Smooth muscle cell (in vitro differentiated cells): Measurements from ENCODE around the gene TCF15. TPM values are rescaled to one million over a fixed set of nuclear protein-coding genes. Genes with fewer than 3 reads are reported as not detected.

ENCODE experiments used
- DNase-seq: peaks from one replicate; lab custom pipeline; 2025; ENCODE audit not compliant: unreplicated experiment; lab: John Stamatoyannopoulos, UW
- H2AFZ ChIP-seq: fragments of 200-600 bp; sonication (generic); 2 replicates; pipeline ENCODE4 v1.6.0; 2016; ENCODE audit warnings: antibody characterized with exemption, low read depth, mild to moderate bottlenecking
- H3F3A ChIP-seq: fragments of 200-600 bp; sonication (generic); 2 replicates; pipeline ENCODE4 v1.6.0; 2017; ENCODE audit warnings: antibody characterized with exemption, low read depth
- H3K27ac ChIP-seq: fragments of 200-600 bp; sonication (generic); 2 replicates; pipeline ENCODE4 v1.5.1; 2016; ENCODE audit warnings: low read depth, mild to moderate bottlenecking
- H3K27me3 ChIP-seq: fragments of 200-600 bp; sonication (generic); 2 replicates; pipeline ENCODE4 v1.6.1; 2016; ENCODE audit warnings: low read depth, mild to moderate bottlenecking
- H3K36me3 ChIP-seq: fragments of 200-600 bp; sonication (generic); 2 replicates; pipeline ENCODE4 v1.5.1; 2016; ENCODE audit warnings: low read depth
- H3K4me1 ChIP-seq: fragments of 200-600 bp; sonication (generic); 2 replicates; pipeline ENCODE4 v1.5.1; 2016; ENCODE audit warnings: low read depth
- H3K4me2 ChIP-seq: fragments of 200-600 bp; sonication (generic); 2 replicates; pipeline ENCODE4 v1.6.0; 2016; ENCODE audit warnings: mild to moderate bottlenecking
- H3K4me3 ChIP-seq: fragments of 200-600 bp; sonication (generic); 2 replicates; pipeline ENCODE4 v1.5.1; 2016; ENCODE audit warnings: mild to moderate bottlenecking
- H3K79me2 ChIP-seq: fragments of 200-600 bp; sonication (generic); 2 replicates; pipeline ENCODE4 v1.6.0; 2016; ENCODE audit warnings: low read depth, mild to moderate bottlenecking
- H3K9ac ChIP-seq: fragments of 200-600 bp; sonication (generic); 2 replicates; pipeline ENCODE4 v1.6.0; 2016; ENCODE audit warnings: low read depth
- H3K9me3 ChIP-seq: fragments of 200-600 bp; sonication (generic); replicated peaks from 2 replicates; pipeline ENCODE4 v1.5.1; 2016; ENCODE audit warnings: low read depth
- H4K20me1 ChIP-seq: fragments of 200-600 bp; sonication (generic); 2 replicates; pipeline ENCODE4 v1.6.0; 2016; ENCODE audit warnings: low read depth
- WGBS: methylation state at CpG from one replicate; pipeline ENCODE4 v1.1.7; 2016; ENCODE audit warnings: low lambda C conversion rate; 5-methylcytosine and 5-hydroxymethylcytosine counted together
- polyA plus RNA-seq: library from polyadenylated mRNA; unstranded; fragments of >200 nt; fragmentation: Nextera tagmentation; extraction: Ambion mirVana; gene quantifications from 2 replicates; pipeline ENCODE4 v1.2.1, GENCODE V29; 2016
- total RNA-seq: library from RNA; depleted of rRNA; stranded (reverse); fragments of >200 nt; gene quantifications from 2 replicates; pipeline ENCODE4 v1.2.3, GENCODE V29; 2014
- TF ChIP-seq, protein P1 (sequence below): fragments of 200-600 bp; sonication (generic); IDR thresholded peaks from 2 replicates; pipeline ENCODE4 v1.5.1; 2017; ENCODE audit warnings: borderline replicate concordance, mild to moderate bottlenecking, antibody characterized with exemption; ENCODE audit not compliant: insufficient read depth, poor library complexity, severe bottlenecking

The TCF15 gene
- not detected in 2 replicates for total RNA-seq
- polyA plus RNA-seq: 0.37 TPM in 1 of 2 replicates, not detected in the other

DNA sequence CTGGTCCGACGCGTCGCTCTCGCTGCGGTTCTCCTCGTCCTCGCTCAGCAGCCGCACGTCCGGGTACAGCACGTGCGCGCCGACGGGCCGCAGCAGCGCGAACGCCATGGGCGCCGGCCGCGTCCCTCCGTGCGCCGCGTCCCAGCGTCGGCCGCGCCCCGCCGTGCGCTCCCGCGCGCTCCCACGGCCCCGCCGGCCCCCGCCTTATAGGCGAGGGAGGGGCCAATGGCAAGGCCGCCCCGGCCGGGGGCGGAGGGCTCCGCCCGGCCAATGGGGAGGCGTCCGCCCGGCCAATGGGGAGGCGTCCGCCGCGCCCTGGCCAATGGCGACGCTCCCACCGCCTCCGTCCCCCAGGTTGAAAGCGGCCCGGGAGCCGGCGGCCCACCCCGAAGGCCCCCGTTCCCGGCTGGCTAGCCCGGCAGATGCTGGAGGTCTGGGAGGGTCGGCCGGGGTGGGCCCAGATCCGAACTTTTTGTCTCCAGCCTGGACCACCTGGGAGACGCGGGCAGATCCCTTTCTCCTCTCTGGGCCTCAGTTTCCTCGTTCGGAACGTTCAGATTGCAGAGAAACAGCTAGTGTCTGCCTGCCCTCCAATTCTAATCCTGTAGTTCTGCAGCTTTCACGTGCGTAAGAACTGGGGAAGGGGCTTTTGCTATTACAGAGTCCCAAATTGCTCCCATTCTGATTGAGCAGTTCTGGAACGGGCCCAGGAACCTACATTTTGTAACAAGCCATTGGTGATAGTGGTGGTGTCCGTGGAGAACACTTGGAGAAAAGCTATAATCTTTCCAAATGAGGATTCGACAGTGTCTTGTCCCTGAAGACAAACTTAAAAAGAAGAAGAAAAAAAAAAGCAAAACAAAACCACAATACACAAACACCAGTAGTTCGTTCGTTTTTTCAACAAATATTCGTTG lies at the start of gene TCF15:
Gene TCF15 (minus strand): TSS at position 180 of the 917 bp plus-strand sequence. CDS start 72 bp downstream, at position 108.
- 25% methylated on average over 36 of the region's 84 CpGs for WGBS
- DNase-seq: no peak
- Histone ChIP-seq H3K9me3 (no peaks in the 10 kb centered on the region), H3F3A (no peaks in the 10 kb centered on the region), H3K36me3 (no peaks in the 10 kb centered on the region), H4K20me1 (no peaks in the 10 kb centered on the region), H3K4me1 (no peaks in the 10 kb centered on the region), H3K4me3 (peak within 1 kb of the TSS; percentile 26), H3K27ac (no peak within 1 kb of the TSS), H3K9ac (no peak within 1 kb of the TSS), H3K27me3 (peaks cover 56% of the 10 kb centered on the region), H3K79me2 (no peaks in the 10 kb centered on the region), H2AFZ (no peak within 1 kb of the TSS), H3K4me2 (peak within 1 kb of the TSS; percentile 71)
- TF ChIP-seq, protein P1, sequence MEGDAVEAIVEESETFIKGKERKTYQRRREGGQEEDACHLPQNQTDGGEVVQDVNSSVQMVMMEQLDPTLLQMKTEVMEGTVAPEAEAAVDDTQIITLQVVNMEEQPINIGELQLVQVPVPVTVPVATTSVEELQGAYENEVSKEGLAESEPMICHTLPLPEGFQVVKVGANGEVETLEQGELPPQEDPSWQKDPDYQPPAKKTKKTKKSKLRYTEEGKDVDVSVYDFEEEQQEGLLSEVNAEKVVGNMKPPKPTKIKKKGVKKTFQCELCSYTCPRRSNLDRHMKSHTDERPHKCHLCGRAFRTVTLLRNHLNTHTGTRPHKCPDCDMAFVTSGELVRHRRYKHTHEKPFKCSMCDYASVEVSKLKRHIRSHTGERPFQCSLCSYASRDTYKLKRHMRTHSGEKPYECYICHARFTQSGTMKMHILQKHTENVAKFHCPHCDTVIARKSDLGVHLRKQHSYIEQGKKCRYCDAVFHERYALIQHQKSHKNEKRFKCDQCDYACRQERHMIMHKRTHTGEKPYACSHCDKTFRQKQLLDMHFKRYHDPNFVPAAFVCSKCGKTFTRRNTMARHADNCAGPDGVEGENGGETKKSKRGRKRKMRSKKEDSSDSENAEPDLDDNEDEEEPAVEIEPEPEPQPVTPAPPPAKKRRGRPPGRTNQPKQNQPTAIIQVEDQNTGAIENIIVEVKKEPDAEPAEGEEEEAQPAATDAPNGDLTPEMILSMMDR: no peak

GRCh38 chr20:658731-659291 lies 48.7 kb upstream of the TCF15 start:
- H3K4me2 ChIP-seq: no peak overlapping the region
- peaks cover 9% of the 10 kb centered on the region for H3K27me3 ChIP-seq
- no peak overlapping the region for H3K4me3 ChIP-seq

DNA sequence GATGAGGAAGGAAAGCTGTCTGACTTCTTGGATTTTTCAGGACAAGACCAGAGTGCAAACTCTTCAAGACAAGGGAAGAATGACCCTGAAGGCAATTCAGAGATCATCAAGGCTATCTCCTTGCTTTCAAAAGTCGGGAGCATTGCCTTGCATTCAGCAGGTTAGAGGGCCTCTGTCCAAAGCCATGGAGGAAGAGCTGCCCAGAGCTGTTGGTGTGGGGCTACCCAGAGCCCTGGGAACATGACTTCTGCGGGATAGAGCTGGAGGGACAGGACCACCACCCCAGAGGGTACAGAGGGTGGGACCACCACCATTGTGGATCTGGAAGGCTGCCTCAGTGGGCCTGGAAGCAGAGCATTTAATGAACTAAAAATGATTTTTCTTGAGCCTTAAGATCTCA lies 48.1 kb upstream of the TCF15 start:
- Histone ChIP-seq H2AFZ (no peak overlapping the region), H3K27me3 (peaks cover 3% of the 10 kb centered on the region), H3K4me2 (no peak overlapping the region), H3K9me3 (no peaks in the 10 kb centered on the region), H3K36me3 (no peaks in the 10 kb centered on the region), H3F3A (no peaks in the 10 kb centered on the region), H3K4me1 (peaks cover 12% of the 10 kb centered on the region), H3K4me3 (no peak overlapping the region), H3K79me2 (no peaks in the 10 kb centered on the region), H3K9ac (no peak overlapping the region), H4K20me1 (no peaks in the 10 kb centered on the region), H3K27ac (no peak overlapping the region)
- no peak for DNase-seq
- WGBS: 28% methylated on average over 2 of the region's 2 CpGs
- TF ChIP-seq, protein P1: no peak

More at GRCh38 chr20:658731-659291, 48.7 kb upstream of the TCF15 start:
- Histone ChIP-seq H3K79me2 (no peaks in the 10 kb centered on the region), H3K9ac (no peak overlapping the region), H2AFZ (no peak overlapping the region), H3K27ac (no peak overlapping the region), H4K20me1 (no peaks in the 10 kb centered on the region), H3K4me1 (peaks cover 8% of the 10 kb centered on the region), H3F3A (no peaks in the 10 kb centered on the region), H3K9me3 (no peaks in the 10 kb centered on the region), H3K36me3 (no peaks in the 10 kb centered on the region)
- TF ChIP-seq, protein P1: no peak
- 24% methylated on average over 5 of the region's 5 CpGs for WGBS
- DNase-seq: no peak
